ENCODE measurements around the gene SLC25A47. TPM values are rescaled to one million over a fixed set of nuclear protein-coding genes. Genes with fewer than 3 reads are reported as not detected.

Gene SLC25A47
- total and polyA plus RNA-seq, 9 of the 15 experiments (the other 6 are each of a cell fraction or from before 2014, with no cell fraction given), result 0.09 to 0.23 (median 0.22) TPM; not detected in 6

- BruUV-seq (replicated peaks), result TSS peak; percentile 87
- POLR2A ChIA-PET, result interaction anchor here (0.6 to 5.7 kb wide), 5 partner anchors 10 to 276 kb away, joined by 3 to 29 read pairs (median 4); partner anchors contain the start of gene SLC25A47
These were observed 10.7 kb downstream of the SLC25A47 start for GRCh38 chr14:100333827-100334226.

More at GRCh38 chr14:100333827-100334226, 10.7 kb downstream of the SLC25A47 start:
- Histone ChIP-seq H3K27me3 (ENCODE audit: control insufficient read depth in 2 of 2, insufficient read depth in 2 of 2, low read length in 2 of 2) (no peaks in the 10 kb centered on the region), H3K9me3 (replicated peaks; ENCODE audit: control insufficient read depth, insufficient read depth, low read depth, low read length) (no peaks in the 10 kb centered on the region), H3K4me2 (ENCODE audit: insufficient read depth, low read length) (no peak overlapping the region), H4K20me1 (replicated peaks; ENCODE audit: control insufficient read depth, insufficient read depth, low read length) (peaks cover 9% of the 10 kb centered on the region; the same call in 1 of the 2 replicates), H3K27ac (ENCODE audit: extremely low read depth, low read depth, low read length) (no peak overlapping the region), H3K4me3 (no peak overlapping the region), H3K36me3 (ENCODE audit: control insufficient read depth, insufficient read depth, low read length) (peaks cover 41% of the 10 kb centered on the region; the same call in 2 of the 3 replicates), H3K4me1 (replicated peaks in 1 of 2; ENCODE audit: control insufficient read depth in 2 of 2, insufficient read depth in 2 of 2, low read length in 2 of 2) (peaks cover 0 to 22% of the 10 kb centered on the region in 2 experiments; a peak in 2 of 5 replicates), H3K9ac (ENCODE audit: insufficient read depth in 1 of 2, low read depth in 2 of 2, low read length in 2 of 2) (no peak overlapping the region), H2AFZ (ENCODE audit: low read depth, low read length) (no peak overlapping the region), H3K9me1 (ENCODE audit: control insufficient read depth, insufficient read depth, low read length) (no peaks in the 10 kb centered on the region), H3K79me2 (ENCODE audit: control insufficient read depth, insufficient read depth, low read length) (no peaks in the 10 kb centered on the region)
- in situ Hi-C loops (cut with MboI) (no loop called here), intact Hi-C loops (cut with micrococcal nuclease) (no loop called here)
- no peak for TF ChIP-seq ZNF41 (CRISPR knock-in tag; conservative IDR thresholded peaks at IDR 0.05)
- no peak for TF ChIP-seq SNAPC5 (CRISPR knock-in tag; IDR thresholded peaks at IDR 0.05)
- no peak for TF ChIP-seq GTF2E2 (tag; IDR thresholded peaks at IDR 0.05)
- TF ChIP-seq, protein P1, sequence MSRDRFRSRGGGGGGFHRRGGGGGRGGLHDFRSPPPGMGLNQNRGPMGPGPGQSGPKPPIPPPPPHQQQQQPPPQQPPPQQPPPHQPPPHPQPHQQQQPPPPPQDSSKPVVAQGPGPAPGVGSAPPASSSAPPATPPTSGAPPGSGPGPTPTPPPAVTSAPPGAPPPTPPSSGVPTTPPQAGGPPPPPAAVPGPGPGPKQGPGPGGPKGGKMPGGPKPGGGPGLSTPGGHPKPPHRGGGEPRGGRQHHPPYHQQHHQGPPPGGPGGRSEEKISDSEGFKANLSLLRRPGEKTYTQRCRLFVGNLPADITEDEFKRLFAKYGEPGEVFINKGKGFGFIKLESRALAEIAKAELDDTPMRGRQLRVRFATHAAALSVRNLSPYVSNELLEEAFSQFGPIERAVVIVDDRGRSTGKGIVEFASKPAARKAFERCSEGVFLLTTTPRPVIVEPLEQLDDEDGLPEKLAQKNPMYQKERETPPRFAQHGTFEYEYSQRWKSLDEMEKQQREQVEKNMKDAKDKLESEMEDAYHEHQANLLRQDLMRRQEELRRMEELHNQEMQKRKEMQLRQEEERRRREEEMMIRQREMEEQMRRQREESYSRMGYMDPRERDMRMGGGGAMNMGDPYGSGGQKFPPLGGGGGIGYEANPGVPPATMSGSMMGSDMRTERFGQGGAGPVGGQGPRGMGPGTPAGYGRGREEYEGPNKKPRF (IDR thresholded peaks at IDR 0.05; ENCODE audit: low read depth, low read length), result no peak
- no peak for TF ChIP-seq EHMT2 (IDR thresholded peaks at IDR 0.05)
- TF ChIP-seq RNF2 (IDR thresholded peaks at IDR 0.05), result no peak
- TF ChIP-seq, protein P2, sequence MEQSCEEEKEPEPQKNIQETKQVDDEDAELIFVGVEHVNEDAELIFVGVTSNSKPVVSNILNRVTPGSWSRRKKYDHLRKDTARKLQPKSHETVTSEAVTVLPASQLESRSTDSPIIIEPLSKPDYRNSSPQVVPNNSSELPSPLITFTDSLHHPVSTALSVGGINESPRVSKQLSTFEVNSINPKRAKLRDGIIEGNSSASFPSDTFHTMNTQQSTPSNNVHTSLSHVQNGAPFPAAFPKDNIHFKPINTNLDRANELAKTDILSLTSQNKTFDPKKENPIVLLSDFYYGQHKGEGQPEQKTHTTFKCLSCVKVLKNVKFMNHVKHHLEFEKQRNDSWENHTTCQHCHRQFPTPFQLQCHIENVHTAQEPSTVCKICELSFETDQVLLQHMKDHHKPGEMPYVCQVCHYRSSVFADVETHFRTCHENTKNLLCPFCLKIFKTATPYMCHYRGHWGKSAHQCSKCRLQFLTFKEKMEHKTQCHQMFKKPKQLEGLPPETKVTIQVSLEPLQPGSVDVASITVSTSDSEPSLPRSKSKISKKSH (CRISPR knock-in tag; IDR thresholded peaks at IDR 0.05), result no peak
- no peak for FAIRE-seq
- 72% methylated on average over 6 of the region's 7 CpGs for WGBS (ENCODE audit: insufficient coverage, low coverage, missing lambda C conversion rate)
- peak; percentile 1; the same call in 2 of the 3 replicates for ATAC-seq
- CTCF ChIA-PET (ENCODE audit: low intra/inter-chr PET ratio), result no interaction called here
- no peak for DNase-seq (ENCODE audit: extremely low read depth in 1 of 4, low spot score in 3 of 4)

All from K562 (cell line).